SK-N-SH (cell line): ENCODE measurements around the gene ATOH1. TPM values are rescaled to one million over a fixed set of nuclear protein-coding genes. Genes with fewer than 3 reads are reported as not detected.

Experiments used
- CTCF ChIA-PET: fragments of 300-600, 350-600 bp; formaldehyde crosslinking; extraction: SDS; loops from one replicate; lab custom pipeline; 2021; lab: Yijun Ruan, JAX
- POLR2A ChIA-PET: fragments of 350-600 bp; sonication (Branson Sonifier 250); formaldehyde crosslinking; extraction: SDS; loops from one replicate; lab custom pipeline; 2020; ENCODE audit warnings: antibody characterized with exemption, inconsistent platforms; lab: Yijun Ruan, JAX
- DNase-seq: peaks from one replicate; pipeline ENCODE4 v3.0.0; 2012
- H2AFZ ChIP-seq: fragments of 200-600 bp; sonication (generic); 2 replicates; pipeline ENCODE4 v1.8.1; 2016; ENCODE audit warnings: antibody characterized with exemption, mild to moderate bottlenecking, low read depth
- H3F3A ChIP-seq: fragments of 200-600 bp; sonication (generic); replicated peaks from 2 replicates; pipeline ENCODE3; 2016; ENCODE audit warnings: antibody characterized with exemption, mild to moderate bottlenecking; ENCODE audit not compliant: insufficient read depth
- H3K27ac ChIP-seq, 2 experiments: fragments of 200-500 bp in 1 of 2; fragments of 200-600 bp in 1 of 2; sonication (Bioruptor generic) in 1 of 2; sonication (generic), shearing (Covaris generic) in 1 of 2; 2 replicates each; pipeline versions ENCODE4 v1.5.1 to v1.6.1; 2014 to 2016; ENCODE audit warnings: low read depth in 2 of 2, inconsistent platforms in 1 of 2, low read length in 1 of 2, mild to moderate bottlenecking in 1 of 2, mixed read lengths in 1 of 2
- H3K27me3 ChIP-seq: fragments of 200-600 bp; sonication (generic), shearing (Covaris generic); 2 replicates; pipeline ENCODE4 v1.6.1; 2016; ENCODE audit warnings: mixed run types; ENCODE audit not compliant: insufficient read depth
- H3K36me3 ChIP-seq, 2 experiments: fragments of 200-500 bp in 1 of 2; fragments of 200-600 bp in 1 of 2; sonication (Bioruptor generic) in 1 of 2; sonication (generic) in 1 of 2; replicated peaks in 1 of 2; 2 replicates each; pipeline versions ENCODE3 to v1.5.1; 2014 to 2016; ENCODE audit warnings: low read length in 1 of 2, mild to moderate bottlenecking in 1 of 2; ENCODE audit not compliant: insufficient read depth in 2 of 2, control insufficient read depth in 1 of 2
- H3K4me1 ChIP-seq, 2 experiments: fragments of 200-500 bp in 1 of 2; fragments of 200-600 bp in 1 of 2; sonication (Bioruptor generic) in 1 of 2; sonication (generic), shearing (Covaris generic) in 1 of 2; 2 replicates each; pipeline versions ENCODE4 v1.5.1 to v1.6.1; 2014 to 2016; ENCODE audit warnings: low read depth in 1 of 2, low read length in 1 of 2, mixed run types in 1 of 2; ENCODE audit not compliant: insufficient read depth in 2 of 2, control insufficient read depth in 1 of 2
- H3K4me2 ChIP-seq: fragments of 200-600 bp; sonication (generic), shearing (Covaris generic); 2 replicates; pipeline ENCODE4 v1.6.1; 2017; ENCODE audit warnings: mixed run types
- H3K4me3 ChIP-seq, 2 experiments: fragments of 200-500 bp in 1 of 2; fragments of 200-600 bp in 1 of 2; sonication (Bioruptor generic) in 1 of 2; sonication (generic), shearing (Covaris generic) in 1 of 2; 2 replicates each; pipeline versions ENCODE4 v1.5.1 to v1.8.1; 2014 to 2016; ENCODE audit warnings: low read depth in 2 of 2, inconsistent platforms in 1 of 2, low read length in 1 of 2, mild to moderate bottlenecking in 1 of 2, mixed read lengths in 1 of 2, moderate library complexity in 1 of 2
- H3K79me2 ChIP-seq: fragments of 200-600 bp; sonication (generic); 2 replicates; pipeline ENCODE4 v1.8.1; 2017; ENCODE audit warnings: mild to moderate bottlenecking; ENCODE audit not compliant: insufficient read depth
- H3K9ac ChIP-seq: fragments of 200-600 bp; sonication (generic); 2 replicates; pipeline ENCODE4 v1.6.1; 2017; ENCODE audit warnings: mixed run types
- H3K9me2 ChIP-seq: fragments of 200-600 bp; sonication (generic); 2 replicates; pipeline ENCODE4 v1.6.1; 2017; ENCODE audit warnings: mixed run types
- H3K9me3 ChIP-seq: fragments of 200-600 bp; sonication (generic); 2 replicates; pipeline ENCODE4 v1.6.1; 2017; ENCODE audit warnings: mixed run types, mild to moderate bottlenecking, moderate library complexity
- H4K20me1 ChIP-seq: fragments of 200-600 bp; sonication (generic); 2 replicates; pipeline ENCODE4 v1.6.1; 2017; ENCODE audit warnings: mild to moderate bottlenecking, mixed run types; ENCODE audit not compliant: insufficient read depth
- FOXM1 ChIP-seq: IDR thresholded peaks from 2 replicates; pipeline ENCODE4 v1.4.0; 2012; ENCODE audit warnings: low read depth, mild to moderate bottlenecking
- GATA2 ChIP-seq: sonication (generic); formaldehyde crosslinking; IDR thresholded peaks from 2 replicates; pipeline ENCODE4 v1.5.0; 2020; ENCODE audit warnings: mild to moderate bottlenecking, missing genetic modification reagents
- JUND ChIP-seq: IDR thresholded peaks from 2 replicates; pipeline ENCODE4 v1.4.0; 2012
- MXI1 ChIP-seq: IDR thresholded peaks from 2 replicates; pipeline ENCODE4 v1.6.1; 2012; ENCODE audit warnings: mild to moderate bottlenecking, low read depth, low read length, improper control_type of control experiment
- NFIC ChIP-seq: IDR thresholded peaks from 2 replicates; pipeline ENCODE4 v1.4.0; 2012; ENCODE audit warnings: borderline replicate concordance
- POLR2AphosphoS5 ChIP-seq: IDR thresholded peaks from 2 replicates; pipeline ENCODE4 v1.6.1; 2012; ENCODE audit warnings: low read depth, low read length
- RAD21 ChIP-seq: IDR thresholded peaks from 2 replicates; pipeline ENCODE4 v1.6.1; 2012; ENCODE audit warnings: mild to moderate bottlenecking, low read length
- RCOR1 ChIP-seq: fragments of 150-350 bp; IDR thresholded peaks from 2 replicates; pipeline ENCODE4 v1.6.1; 2017; ENCODE audit warnings: antibody characterized with exemption, low read length
- RXRA ChIP-seq: IDR thresholded peaks from 2 replicates; pipeline ENCODE4 v1.4.0; 2012; ENCODE audit warnings: low read depth, mild to moderate bottlenecking, borderline replicate concordance
- SIN3A ChIP-seq: IDR thresholded peaks from 2 replicates; pipeline ENCODE4 v1.6.1; 2012; ENCODE audit warnings: low read depth, mild to moderate bottlenecking, low read length, moderate library complexity, borderline replicate concordance
- TAF1 ChIP-seq: IDR thresholded peaks from 2 replicates; pipeline ENCODE4 v1.6.1; 2012; ENCODE audit warnings: low read depth, mild to moderate bottlenecking, low read length, moderate library complexity, borderline replicate concordance
- TEAD4 ChIP-seq: IDR thresholded peaks from 2 replicates; pipeline ENCODE4 v1.4.0; 2012; ENCODE audit warnings: mild to moderate bottlenecking, borderline replicate concordance; ENCODE audit not compliant: insufficient read depth
- YY1 ChIP-seq: IDR thresholded peaks from 2 replicates; pipeline ENCODE4 v1.4.0; 2012; ENCODE audit warnings: low read depth, mild to moderate bottlenecking
- WGBS: methylation state at CpG from one replicate; pipeline ENCODE4 v1.1.6; 2017; ENCODE audit warnings: low lambda C conversion rate; 5-methylcytosine and 5-hydroxymethylcytosine counted together
- polyA plus RNA-seq, 3 experiments: library from polyadenylated mRNA; depleted of rRNA; stranded (reverse); fragments of >200 nt; gene quantifications; 2 replicates each; pipeline ENCODE4 v1.2.3, GENCODE V29; 2012
- TF ChIP-seq, protein P1 (sequence below): fragments of 200-600 bp; sonication (generic); IDR thresholded peaks from 2 replicates; pipeline ENCODE4 v1.6.1; 2017; ENCODE audit warnings: antibody characterized with exemption, mild to moderate bottlenecking, moderate library complexity
- TF ChIP-seq, protein P2 (sequence below): IDR thresholded peaks from 2 replicates; pipeline ENCODE4 v1.4.0; 2012; ENCODE audit warnings: low read depth, borderline replicate concordance
- TF ChIP-seq, protein P3 (sequence below): fragments of 150-350 bp; IDR thresholded peaks from 2 replicates; pipeline ENCODE4 v1.6.1; 2016; ENCODE audit warnings: mild to moderate bottlenecking, low read depth, low read length
- TF ChIP-seq, protein P4 (sequence below): IDR thresholded peaks from 2 replicates; pipeline ENCODE4 v1.6.1; 2012; ENCODE audit warnings: mild to moderate bottlenecking, low read depth, low read length, moderate library complexity

Gene ATOH1
- polyA plus RNA-seq, 1 of the 3 experiments (the other 2 are of a cell fraction) = not detected

DNA sequence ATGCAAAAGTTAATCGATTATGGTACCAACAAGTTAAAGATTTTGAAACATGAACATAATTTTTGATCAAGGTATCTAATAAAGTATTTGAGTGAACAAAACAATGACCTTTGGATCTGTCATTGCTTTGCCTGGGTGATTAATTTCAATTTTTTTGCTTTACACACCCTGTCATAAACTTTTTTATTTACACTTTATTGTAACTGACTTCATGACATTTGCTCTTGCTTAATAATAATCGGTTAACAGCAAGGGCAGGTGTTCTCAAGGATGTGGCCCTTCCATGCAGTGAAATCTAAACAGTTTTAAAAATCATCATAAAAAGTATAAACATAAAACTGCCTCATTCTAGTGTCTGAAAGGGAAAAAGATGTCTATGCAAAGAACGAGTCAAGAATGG is 24.1 kb downstream of the ATOH1 start:
- Histone ChIP-seq H3K9ac (no peak overlapping the region), H3K4me2 (no peak overlapping the region), H4K20me1 (no peaks in the 10 kb centered on the region), H3K27ac (no peak overlapping the region), H3K4me1 (no peaks in the 10 kb centered on the region), H3K9me2 (no peaks in the 10 kb centered on the region), H3F3A (no peaks in the 10 kb centered on the region), H3K4me3 (no peak overlapping the region), H3K79me2 (no peaks in the 10 kb centered on the region), H2AFZ (no peak overlapping the region), H3K9me3 (no peaks in the 10 kb centered on the region), H3K27me3 (no peaks in the 10 kb centered on the region), H3K36me3 (no peaks in the 10 kb centered on the region)
- ChIA-PET POLR2A (no interaction called here), CTCF (interaction anchor here (1.3 kb wide), 1 partner anchor 10 kb away, joined by 3 read pairs; no protein-coding TSS in a partner anchor)
- WGBS = 41% methylated on average over 3 of the region's 3 CpGs
- DNase-seq = no peak
- TF ChIP-seq RAD21 (no peak), JUND (no peak), POLR2AphosphoS5 (no peak)
- TF ChIP-seq, protein P1, sequence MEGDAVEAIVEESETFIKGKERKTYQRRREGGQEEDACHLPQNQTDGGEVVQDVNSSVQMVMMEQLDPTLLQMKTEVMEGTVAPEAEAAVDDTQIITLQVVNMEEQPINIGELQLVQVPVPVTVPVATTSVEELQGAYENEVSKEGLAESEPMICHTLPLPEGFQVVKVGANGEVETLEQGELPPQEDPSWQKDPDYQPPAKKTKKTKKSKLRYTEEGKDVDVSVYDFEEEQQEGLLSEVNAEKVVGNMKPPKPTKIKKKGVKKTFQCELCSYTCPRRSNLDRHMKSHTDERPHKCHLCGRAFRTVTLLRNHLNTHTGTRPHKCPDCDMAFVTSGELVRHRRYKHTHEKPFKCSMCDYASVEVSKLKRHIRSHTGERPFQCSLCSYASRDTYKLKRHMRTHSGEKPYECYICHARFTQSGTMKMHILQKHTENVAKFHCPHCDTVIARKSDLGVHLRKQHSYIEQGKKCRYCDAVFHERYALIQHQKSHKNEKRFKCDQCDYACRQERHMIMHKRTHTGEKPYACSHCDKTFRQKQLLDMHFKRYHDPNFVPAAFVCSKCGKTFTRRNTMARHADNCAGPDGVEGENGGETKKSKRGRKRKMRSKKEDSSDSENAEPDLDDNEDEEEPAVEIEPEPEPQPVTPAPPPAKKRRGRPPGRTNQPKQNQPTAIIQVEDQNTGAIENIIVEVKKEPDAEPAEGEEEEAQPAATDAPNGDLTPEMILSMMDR = no peak
- TF ChIP-seq, all 33 proteins: peak for 0

DNA sequence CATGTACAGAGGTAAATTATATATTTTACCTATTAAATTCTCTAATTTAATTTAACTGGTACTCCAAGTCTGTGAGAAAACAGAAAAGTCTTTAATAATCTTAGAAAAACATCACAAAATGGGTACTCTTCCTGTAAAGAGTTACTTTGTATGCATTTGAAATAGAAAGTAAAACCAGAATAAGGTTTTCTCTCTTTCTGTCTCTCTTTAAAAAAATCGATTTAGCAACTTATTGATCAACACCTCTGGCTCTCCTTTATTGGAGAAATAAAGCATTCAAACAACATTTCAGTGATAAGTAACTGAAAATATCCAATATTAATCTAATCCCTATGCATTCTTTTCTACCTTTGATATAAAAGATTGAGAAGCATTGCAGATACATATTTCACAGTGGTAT is 27.4 kb downstream of the ATOH1 start:
- H3K9me2 ChIP-seq = no peaks in the 10 kb centered on the region
- no peak overlapping the region for H3K27ac ChIP-seq
- TF ChIP-seq, protein P1 = no peak
- no peak for TF ChIP-seq JUND
- TF ChIP-seq, protein P2, sequence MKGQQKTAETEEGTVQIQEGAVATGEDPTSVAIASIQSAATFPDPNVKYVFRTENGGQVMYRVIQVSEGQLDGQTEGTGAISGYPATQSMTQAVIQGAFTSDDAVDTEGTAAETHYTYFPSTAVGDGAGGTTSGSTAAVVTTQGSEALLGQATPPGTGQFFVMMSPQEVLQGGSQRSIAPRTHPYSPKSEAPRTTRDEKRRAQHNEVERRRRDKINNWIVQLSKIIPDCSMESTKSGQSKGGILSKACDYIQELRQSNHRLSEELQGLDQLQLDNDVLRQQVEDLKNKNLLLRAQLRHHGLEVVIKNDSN = no peak
- TF ChIP-seq RXRA = no peak
- TF ChIP-seq FOXM1 = no peak
- TF ChIP-seq, protein P3, sequence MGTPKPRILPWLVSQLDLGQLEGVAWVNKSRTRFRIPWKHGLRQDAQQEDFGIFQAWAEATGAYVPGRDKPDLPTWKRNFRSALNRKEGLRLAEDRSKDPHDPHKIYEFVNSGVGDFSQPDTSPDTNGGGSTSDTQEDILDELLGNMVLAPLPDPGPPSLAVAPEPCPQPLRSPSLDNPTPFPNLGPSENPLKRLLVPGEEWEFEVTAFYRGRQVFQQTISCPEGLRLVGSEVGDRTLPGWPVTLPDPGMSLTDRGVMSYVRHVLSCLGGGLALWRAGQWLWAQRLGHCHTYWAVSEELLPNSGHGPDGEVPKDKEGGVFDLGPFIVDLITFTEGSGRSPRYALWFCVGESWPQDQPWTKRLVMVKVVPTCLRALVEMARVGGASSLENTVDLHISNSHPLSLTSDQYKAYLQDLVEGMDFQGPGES = no peak
- TF ChIP-seq, protein P4, sequence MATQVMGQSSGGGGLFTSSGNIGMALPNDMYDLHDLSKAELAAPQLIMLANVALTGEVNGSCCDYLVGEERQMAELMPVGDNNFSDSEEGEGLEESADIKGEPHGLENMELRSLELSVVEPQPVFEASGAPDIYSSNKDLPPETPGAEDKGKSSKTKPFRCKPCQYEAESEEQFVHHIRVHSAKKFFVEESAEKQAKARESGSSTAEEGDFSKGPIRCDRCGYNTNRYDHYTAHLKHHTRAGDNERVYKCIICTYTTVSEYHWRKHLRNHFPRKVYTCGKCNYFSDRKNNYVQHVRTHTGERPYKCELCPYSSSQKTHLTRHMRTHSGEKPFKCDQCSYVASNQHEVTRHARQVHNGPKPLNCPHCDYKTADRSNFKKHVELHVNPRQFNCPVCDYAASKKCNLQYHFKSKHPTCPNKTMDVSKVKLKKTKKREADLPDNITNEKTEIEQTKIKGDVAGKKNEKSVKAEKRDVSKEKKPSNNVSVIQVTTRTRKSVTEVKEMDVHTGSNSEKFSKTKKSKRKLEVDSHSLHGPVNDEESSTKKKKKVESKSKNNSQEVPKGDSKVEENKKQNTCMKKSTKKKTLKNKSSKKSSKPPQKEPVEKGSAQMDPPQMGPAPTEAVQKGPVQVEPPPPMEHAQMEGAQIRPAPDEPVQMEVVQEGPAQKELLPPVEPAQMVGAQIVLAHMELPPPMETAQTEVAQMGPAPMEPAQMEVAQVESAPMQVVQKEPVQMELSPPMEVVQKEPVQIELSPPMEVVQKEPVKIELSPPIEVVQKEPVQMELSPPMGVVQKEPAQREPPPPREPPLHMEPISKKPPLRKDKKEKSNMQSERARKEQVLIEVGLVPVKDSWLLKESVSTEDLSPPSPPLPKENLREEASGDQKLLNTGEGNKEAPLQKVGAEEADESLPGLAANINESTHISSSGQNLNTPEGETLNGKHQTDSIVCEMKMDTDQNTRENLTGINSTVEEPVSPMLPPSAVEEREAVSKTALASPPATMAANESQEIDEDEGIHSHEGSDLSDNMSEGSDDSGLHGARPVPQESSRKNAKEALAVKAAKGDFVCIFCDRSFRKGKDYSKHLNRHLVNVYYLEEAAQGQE = no peak
- TF ChIP-seq RCOR1 = no peak
- TF ChIP-seq NFIC = no peak
- no peak for TF ChIP-seq GATA2 (CRISPR knock-in tag)
- TF ChIP-seq TAF1 = no peak
- TF ChIP-seq TEAD4 = no peak
- TF ChIP-seq MXI1 = no peak
- TF ChIP-seq SIN3A = no peak
- TF ChIP-seq YY1 = no peak
- no peaks in the 10 kb centered on the region for H3K27me3 ChIP-seq
- H3K79me2 ChIP-seq = no peaks in the 10 kb centered on the region
- 0% methylated on average over 1 of the region's 1 CpG for WGBS
- H3K4me3 ChIP-seq = no peak overlapping the region
- no peak overlapping the region for H3K9ac ChIP-seq
- H3K9me3 ChIP-seq = no peaks in the 10 kb centered on the region
- H3K36me3 ChIP-seq = no peaks in the 10 kb centered on the region
- ChIA-PET CTCF (no interaction called here), POLR2A (no interaction called here)
- no peak overlapping the region for H2AFZ ChIP-seq
- DNase-seq = no peak
- H3K4me2 ChIP-seq = no peak overlapping the region
- H4K20me1 ChIP-seq = no peaks in the 10 kb centered on the region
- H3K4me1 ChIP-seq = no peaks in the 10 kb centered on the region
- no peaks in the 10 kb centered on the region for H3F3A ChIP-seq
